GM18519 (cell line): ENCODE results near the gene IL4.

Experiments used
- ATAC-seq: cut with Tn5 transposase; IDR thresholded peaks from one replicate; pipeline ENCODE4 v1.9.1; 2021; ENCODE audit warnings: mild to moderate bottlenecking, moderate library complexity; ENCODE audit not compliant: unreplicated experiment, low FRiP score

IL4 gene

GRCh38 chr5:132669966-132670882 is 3.6 kb upstream of the IL4 start:
- no peak for ATAC-seq

- no peak for ATAC-seq
These were observed 2.8 kb upstream of the IL4 start for GRCh38 chr5:132671000-132671399.

GRCh38 chr5:132673488-132673887 is 301 bp upstream of the IL4 start:
- no peak for ATAC-seq

GRCh38 chr5:132674671-132675506 is 1.1 kb downstream of the IL4 start:
- ATAC-seq, result peak; percentile 64

GRCh38 chr5:132675936-132676689 is 2.3 kb downstream of the IL4 start:
- ATAC-seq, result no peak

- ATAC-seq, result no peak
These were observed 3.4 kb downstream of the IL4 start for GRCh38 chr5:132677191-132677590.

GRCh38 chr5:132677682-132678400 is 4.1 kb downstream of the IL4 start:
- no peak for ATAC-seq

GRCh38 chr5:132678735-132679134 is 4.9 kb downstream of the IL4 start:
- ATAC-seq, result no peak

GRCh38 chr5:132679166-132679565 is 5.4 kb downstream of the IL4 start:
- no peak for ATAC-seq

- ATAC-seq, result no peak
These were observed 6.1 kb downstream of the IL4 start for GRCh38 chr5:132679717-132680380.

GRCh38 chr5:132680780-132681475 is 7.1 kb downstream of the IL4 start:
- no peak for ATAC-seq

- ATAC-seq, result no peak
These were observed 7.7 kb downstream of the IL4 start for GRCh38 chr5:132681476-132681831.

GRCh38 chr5:132681983-132682382 is 8.2 kb downstream of the IL4 start:
- ATAC-seq, result no peak

- no peak for ATAC-seq
These were observed 10.7 kb downstream of the IL4 start for GRCh38 chr5:132684491-132684890.

GRCh38 chr5:132684922-132685720 is 11.3 kb downstream of the IL4 start:
- no peak for ATAC-seq

GRCh38 chr5:132686193-132686592 is 12.4 kb downstream of the IL4 start:
- ATAC-seq, result no peak

GRCh38 chr5:132687995-132688394 is 14.2 kb downstream of the IL4 start:
- no peak for ATAC-seq
